ENCODE measurements around the gene CYLD. TPM values are rescaled to one million over a fixed set of nuclear protein-coding genes. Genes with fewer than 3 reads are reported as not detected.

CYLD gene
- polyA plus RNA-seq, 1 donor (not counting 4 experiments of a cell fraction or from before 2014, with no cell fraction given), result 24.7 TPM

- Histone ChIP-seq H3K27ac (ENCODE audit: control insufficient read depth, insufficient read depth, low read length) (no peak overlapping the region), H3K9me1 (ENCODE audit: control insufficient read depth, extremely low read depth, insufficient read depth, low read length) (no peaks in the 10 kb centered on the region), H3K79me2 (ENCODE audit: control insufficient read depth, insufficient read depth, low read length) (no peaks in the 10 kb centered on the region), H3K4me2 (ENCODE audit: control insufficient read depth, extremely low read depth, insufficient read depth, low read depth, low read length) (no peak overlapping the region), H3K9me3 (ENCODE audit: control insufficient read depth, low read depth, low read length) (no peaks in the 10 kb centered on the region), H2AFZ (ENCODE audit: control insufficient read depth, low read length) (no peak overlapping the region), H3K36me3 (ENCODE audit: control insufficient read depth in 2 of 2, extremely low read depth in 1 of 2, insufficient read depth in 2 of 2, low read length in 2 of 2) (no peaks in the 10 kb centered on the region), H3K4me1 (ENCODE audit: control insufficient read depth, extremely low read depth, insufficient read depth, low read length) (no peaks in the 10 kb centered on the region), H3K4me3 (ENCODE audit: control insufficient read depth in 2 of 3, extremely low read depth in 1 of 3, insufficient read depth in 2 of 3, low read depth in 1 of 3, low read length in 3 of 3) (no peak overlapping the region), H3K27me3 (ENCODE audit: control insufficient read depth, extremely low read depth, insufficient read depth, low read length) (peaks cover 20% of the 10 kb centered on the region), H3K9ac (ENCODE audit: control insufficient read depth, extremely low read depth, insufficient read depth, low read length) (no peak overlapping the region), H4K20me1 (ENCODE audit: control insufficient read depth, extremely low read depth, insufficient read depth, low read length) (no peaks in the 10 kb centered on the region)
- dilution Hi-C loops (cut with MboI; ENCODE audit: extremely low pct_ligation_motif_present, low sequenced_read_pairs), result no loop called here
- TF ChIP-seq CTCF (optimal IDR thresholded peaks at IDR 0.05 in 1 of 3, IDR thresholded peaks at IDR 0.05 in 1 of 3, conservative IDR thresholded peaks at IDR 0.05 in 1 of 3; ENCODE audit: extremely low read depth in 1 of 3, insufficient read depth in 2 of 3, low read length in 3 of 3) (peak in 1 of 3 experiments; percentile 41), EZH2 (IDR thresholded peaks at IDR 0.05; ENCODE audit: low read length) (no peak)
- DNase-seq (ENCODE audit: low read depth, low spot score) (no peak), FAIRE-seq (no peak)
Measured at GRCh38 chr16:50839920-50840729, 98.2 kb downstream of the CYLD start.

DNA sequence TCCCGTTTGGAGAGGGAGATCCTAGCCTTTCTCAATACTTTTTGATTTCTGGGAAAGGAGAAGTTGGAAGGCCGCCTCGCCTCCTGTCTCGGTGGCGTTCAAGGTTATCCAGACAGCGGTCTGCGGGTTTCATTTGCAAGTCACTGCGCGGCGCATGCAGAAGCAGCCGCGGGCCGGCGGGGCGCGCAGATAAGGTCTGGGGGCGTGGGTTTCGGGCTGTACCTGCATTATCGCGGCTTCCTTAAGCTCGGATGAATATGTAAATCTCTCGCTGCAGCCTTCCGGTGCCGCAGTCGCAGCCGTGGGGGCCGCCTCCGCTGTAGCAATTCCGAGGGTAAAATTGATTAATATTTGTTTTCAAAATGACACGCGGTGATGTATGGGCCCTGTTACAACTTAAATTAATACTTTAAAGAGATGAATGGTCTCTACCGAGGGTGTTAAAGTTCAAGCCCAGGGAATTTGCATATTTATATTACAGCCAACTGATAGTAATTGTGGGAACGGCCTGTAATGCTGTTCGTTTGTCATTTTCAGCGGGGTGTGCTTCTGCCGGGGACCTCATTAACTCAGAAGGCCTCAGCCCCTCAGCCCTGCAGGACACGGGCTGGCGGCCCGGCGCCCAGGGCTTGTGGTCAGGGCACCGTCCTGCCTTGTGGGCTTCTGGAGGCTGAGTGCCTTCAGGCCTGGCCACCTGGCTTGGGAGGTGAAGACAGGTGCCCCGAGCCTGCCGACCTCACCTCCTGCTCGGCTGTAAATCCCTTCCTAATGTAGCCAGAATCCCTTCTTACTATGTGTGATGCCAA, 99.4 kb downstream of the CYLD start:
- dilution Hi-C loops (cut with MboI; ENCODE audit: extremely low pct_ligation_motif_present, low sequenced_read_pairs), result no loop called here
- Histone ChIP-seq H3K4me2 (ENCODE audit: control insufficient read depth, extremely low read depth, insufficient read depth, low read depth, low read length) (peak overlapping the region; percentile 59), H3K27ac (ENCODE audit: control insufficient read depth, insufficient read depth, low read length) (no peak overlapping the region), H3K79me2 (ENCODE audit: control insufficient read depth, insufficient read depth, low read length) (no peaks in the 10 kb centered on the region), H3K4me1 (ENCODE audit: control insufficient read depth, extremely low read depth, insufficient read depth, low read length) (no peaks in the 10 kb centered on the region), H2AFZ (ENCODE audit: control insufficient read depth, low read length) (peak overlapping the region; percentile 40), H3K9ac (ENCODE audit: control insufficient read depth, extremely low read depth, insufficient read depth, low read length) (no peak overlapping the region), H3K27me3 (ENCODE audit: control insufficient read depth, extremely low read depth, insufficient read depth, low read length) (peaks cover 20% of the 10 kb centered on the region), H3K36me3 (ENCODE audit: control insufficient read depth in 2 of 2, extremely low read depth in 1 of 2, insufficient read depth in 2 of 2, low read length in 2 of 2) (no peaks in the 10 kb centered on the region), H3K9me3 (ENCODE audit: control insufficient read depth, low read depth, low read length) (no peaks in the 10 kb centered on the region), H3K9me1 (ENCODE audit: control insufficient read depth, extremely low read depth, insufficient read depth, low read length) (no peaks in the 10 kb centered on the region), H3K4me3 (ENCODE audit: control insufficient read depth in 2 of 3, extremely low read depth in 1 of 3, insufficient read depth in 2 of 3, low read depth in 1 of 3, low read length in 3 of 3) (peak overlapping the region in 2 of 3 experiments; percentile 31 to 32), H4K20me1 (ENCODE audit: control insufficient read depth, extremely low read depth, insufficient read depth, low read length) (no peaks in the 10 kb centered on the region)
- DNase-seq (ENCODE audit: low read depth, low spot score) (no peak), FAIRE-seq (no peak)
- TF ChIP-seq EZH2 (IDR thresholded peaks at IDR 0.05; ENCODE audit: low read length), result no peak
- TF ChIP-seq CTCF (optimal IDR thresholded peaks at IDR 0.05 in 1 of 3, IDR thresholded peaks at IDR 0.05 in 1 of 3, conservative IDR thresholded peaks at IDR 0.05 in 1 of 3; ENCODE audit: extremely low read depth in 1 of 3, insufficient read depth in 2 of 3, low read length in 3 of 3), result no peak
